GOT3 (cell line): ENCODE data around the gene SPAM1.
"Not testable (repeated sequence)": the region's sequence is repeated elsewhere in the genome, so short reads cannot be mapped to it uniquely, and the experiment has no call there.

Experiments used
- DNase-seq: peaks from one replicate; lab custom pipeline; 2025; ENCODE audit warnings: mixed read lengths; lab: John Stamatoyannopoulos, UW

Gene SPAM1

GRCh38 chr7:123924941-123925340 is at the start of gene SPAM1:
TSS of gene SPAM1 (plus strand) at chr7:123925241. CDS start at chr7:123953571, 28,330 bp downstream.
- DNase-seq, result no peak

GRCh38 chr7:123876557-123877256 is 48.3 kb upstream of the SPAM1 start:
- no peak for DNase-seq

GRCh38 chr7:123879628-123880027 is 45.4 kb upstream of the SPAM1 start:
- DNase-seq, result no peak

- no peak for DNase-seq
Observed at GRCh38 chr7:123881300-123881699, 43.7 kb upstream of the SPAM1 start.

GRCh38 chr7:123883154-123883553 is 41.9 kb upstream of the SPAM1 start:
- DNase-seq, result no peak

GRCh38 chr7:123888192-123888591 is 36.8 kb upstream of the SPAM1 start:
- no peak for DNase-seq

GRCh38 chr7:123894753-123895152 is 30.3 kb upstream of the SPAM1 start:
- not testable (repeated sequence) for DNase-seq

GRCh38 chr7:123901101-123901500 is 23.9 kb upstream of the SPAM1 start:
- no peak for DNase-seq

GRCh38 chr7:123905714-123906113 is 19.3 kb upstream of the SPAM1 start:
- no peak for DNase-seq

GRCh38 chr7:123916240-123916724 is 8.8 kb upstream of the SPAM1 start:
- DNase-seq, result no peak

- DNase-seq, result no peak
Observed at GRCh38 chr7:123917878-123918277, 7.2 kb upstream of the SPAM1 start.

GRCh38 chr7:123918309-123918708 is 6.7 kb upstream of the SPAM1 start:
- no peak for DNase-seq

GRCh38 chr7:123923599-123923998 is 1.4 kb upstream of the SPAM1 start:
- no peak for DNase-seq

GRCh38 chr7:123929107-123929506 is 4.1 kb downstream of the SPAM1 start:
- no peak for DNase-seq

GRCh38 chr7:123929655-123930054 is 4.6 kb downstream of the SPAM1 start:
- DNase-seq, result no peak

GRCh38 chr7:123935436-123936381 is 10.7 kb downstream of the SPAM1 start:
- no peak for DNase-seq

GRCh38 chr7:123936388-123936787 is 11.3 kb downstream of the SPAM1 start:
- DNase-seq, result no peak

GRCh38 chr7:123939784-123940183 is 14.7 kb downstream of the SPAM1 start:
- DNase-seq, result no peak

GRCh38 chr7:123941391-123942180 is 16.5 kb downstream of the SPAM1 start:
- DNase-seq, result no peak

GRCh38 chr7:123944395-123944794 is 19.4 kb downstream of the SPAM1 start:
- DNase-seq, result no peak

- DNase-seq, result no peak
Observed at GRCh38 chr7:123945938-123946337, 20.9 kb downstream of the SPAM1 start.

GRCh38 chr7:123948136-123948535 is 23.1 kb downstream of the SPAM1 start:
- no peak for DNase-seq
